PC-3 (cell line): ENCODE data around the gene ASIC3. TPM values are rescaled to one million over a fixed set of nuclear protein-coding genes. Genes with fewer than 3 reads are reported as not detected.

Source experiments
- ATAC-seq: fragments of 200-7000 bp; cut with Tn5 transposase; 2 replicates; pipeline ENCODE4 v1.9.1; 2020; ENCODE audit warnings: mild to moderate bottlenecking, moderate library complexity
- BruUV-seq: library from RNA; stranded (reverse); fragments of 400-500 nt; replicated peaks from 2 replicates; lab custom pipeline; 2021; lab: Mats Ljungman, UMichigan
- CTCF ChIA-PET: fragments of 300-600 bp; sonication (Branson Sonifier 250); formaldehyde crosslinking; loops from one replicate; lab custom pipeline; 2022; ENCODE audit warnings: antibody characterized with exemption; lab: Charles Lee
- POLR2A ChIA-PET: fragments of 300-600 bp; sonication (Branson Sonifier 250); formaldehyde crosslinking; loops from one replicate; lab custom pipeline; 2022; ENCODE audit warnings: antibody characterized with exemption; ENCODE audit not compliant: unreplicated experiment; lab: Charles Lee
- DNase-seq: peaks from one replicate; pipeline ENCODE4 v3.0.0-alpha.2; 2015
- H2AFZ ChIP-seq: fragments of 300-600 bp; sonication (generic); 2 replicates; pipeline ENCODE4 v1.6.0; 2016; ENCODE audit warnings: antibody characterized with exemption, low read length
- H3F3A ChIP-seq: fragments of 300-600 bp; sonication (generic); one replicate; pipeline ENCODE4 v1.6.0; 2017; ENCODE audit warnings: antibody characterized with exemption, low read length, control low read depth, mild to moderate bottlenecking; ENCODE audit not compliant: unreplicated experiment
- H3K27ac ChIP-seq: fragments of 300-600 bp; sonication (generic); 2 replicates; pipeline ENCODE4 v1.5.1; 2016; ENCODE audit warnings: mild to moderate bottlenecking, low read length
- H3K27me3 ChIP-seq: fragments of 300-600 bp; sonication (generic); 2 replicates; pipeline ENCODE4 v1.6.1; 2016; ENCODE audit warnings: low read length, mixed read lengths
- H3K36me3 ChIP-seq: fragments of 300-600 bp; sonication (generic); 2 replicates; pipeline ENCODE4 v1.6.1; 2016; ENCODE audit warnings: low read depth, mixed run types, low read length, mixed read lengths
- H3K4me1 ChIP-seq: fragments of 300-600 bp; sonication (generic); 2 replicates; pipeline ENCODE4 v1.5.1; 2016; ENCODE audit warnings: low read length; ENCODE audit not compliant: insufficient read depth
- H3K4me2 ChIP-seq: fragments of 300-600 bp; sonication (generic); 2 replicates; pipeline ENCODE4 v1.6.0; 2016; ENCODE audit warnings: low read length
- H3K4me3 ChIP-seq: fragments of 300-600 bp; sonication (generic); 2 replicates; pipeline ENCODE4 v1.5.1; 2016; ENCODE audit warnings: mild to moderate bottlenecking, low read length, mixed read lengths
- H3K79me2 ChIP-seq: fragments of 300-600 bp; sonication (generic); 2 replicates; pipeline ENCODE4 v1.6.1; 2017; ENCODE audit warnings: low read length, mixed read lengths
- H3K9ac ChIP-seq: fragments of 300-600 bp; sonication (generic); 2 replicates; pipeline ENCODE4 v1.6.0; 2016; ENCODE audit warnings: mild to moderate bottlenecking, low read length
- H3K9me2 ChIP-seq: fragments of 300-600 bp; sonication (generic); replicated peaks from 2 replicates; pipeline ENCODE4 v1.6.1; 2016; ENCODE audit warnings: mixed run types, low read length, mixed read lengths
- H3K9me3 ChIP-seq: fragments of 300-600 bp; sonication (generic); 2 replicates; pipeline ENCODE4 v1.6.1; 2016; ENCODE audit warnings: low read length, mixed read lengths
- H4K20me1 ChIP-seq: fragments of 300-600 bp; sonication (generic); 2 replicates; pipeline ENCODE4 v1.6.1; 2016; ENCODE audit warnings: low read length, mixed read lengths
- CTCF ChIP-seq: fragments of 300-600 bp; sonication (generic); conservative IDR thresholded peaks from 2 replicates; pipeline ENCODE4 v1.5.1; 2017; ENCODE audit warnings: antibody characterized with exemption, low read depth, mild to moderate bottlenecking, low read length
- EZH2 ChIP-seq: fragments of 300-600 bp; sonication (generic); IDR thresholded peaks from one replicate; pipeline ENCODE4 v1.6.1; 2017; ENCODE audit warnings: antibody characterized with exemption, mild to moderate bottlenecking, low read length; ENCODE audit not compliant: unreplicated experiment
- EZH2phosphoT487 ChIP-seq: fragments of 300-600 bp; sonication (generic); IDR thresholded peaks from 2 replicates; pipeline ENCODE4 v1.6.1; 2018; ENCODE audit warnings: mild to moderate bottlenecking, antibody characterized with exemption, low read length, borderline replicate concordance
- intact Hi-C: fragments of 100-400 bp; cut with micrococcal nuclease; formaldehyde crosslinking; loops from 2 replicates; pipeline ENCODE4 v1.9.0; 2023
- total RNA-seq: library from RNA; depleted of rRNA; stranded (reverse); fragments of >200 nt; gene quantifications from 2 replicates; pipeline ENCODE4 v1.2.3, GENCODE V29; 2014

ASIC3 gene
- total RNA-seq, 1 experiment from 2014 or later: 1.7 TPM

- Histone ChIP-seq H3K4me1 (peaks cover 42% of the 10 kb centered on the region), H3F3A (no peaks in the 10 kb centered on the region), H3K4me2 (peak overlapping the region; percentile 95), H3K36me3 (no peaks in the 10 kb centered on the region; the same call in 1 of the 2 replicates), H3K9me3 (no peaks in the 10 kb centered on the region), H3K9me2 (no peaks in the 10 kb centered on the region), H2AFZ (peak overlapping the region; percentile 69), H3K27me3 (no peaks in the 10 kb centered on the region), H3K4me3 (peak overlapping the region; percentile 91), H3K9ac (peak overlapping the region; percentile 98), H3K79me2 (peaks cover 41% of the 10 kb centered on the region), H3K27ac (peak overlapping the region; percentile 65), H4K20me1 (no peaks in the 10 kb centered on the region)
- BruUV-seq: no TSS peak
- ATAC-seq (peak; percentile 4), DNase-seq (no peak)
- ChIA-PET CTCF (no interaction called here), POLR2A (no interaction called here)
- TF ChIP-seq CTCF (no peak), EZH2phosphoT487 (no peak), EZH2 (no peak)
- intact Hi-C loops: no loop called here
Measured at GRCh38 chr7:151081170-151082101, 33.1 kb downstream of the ASIC3 start.

DNA sequence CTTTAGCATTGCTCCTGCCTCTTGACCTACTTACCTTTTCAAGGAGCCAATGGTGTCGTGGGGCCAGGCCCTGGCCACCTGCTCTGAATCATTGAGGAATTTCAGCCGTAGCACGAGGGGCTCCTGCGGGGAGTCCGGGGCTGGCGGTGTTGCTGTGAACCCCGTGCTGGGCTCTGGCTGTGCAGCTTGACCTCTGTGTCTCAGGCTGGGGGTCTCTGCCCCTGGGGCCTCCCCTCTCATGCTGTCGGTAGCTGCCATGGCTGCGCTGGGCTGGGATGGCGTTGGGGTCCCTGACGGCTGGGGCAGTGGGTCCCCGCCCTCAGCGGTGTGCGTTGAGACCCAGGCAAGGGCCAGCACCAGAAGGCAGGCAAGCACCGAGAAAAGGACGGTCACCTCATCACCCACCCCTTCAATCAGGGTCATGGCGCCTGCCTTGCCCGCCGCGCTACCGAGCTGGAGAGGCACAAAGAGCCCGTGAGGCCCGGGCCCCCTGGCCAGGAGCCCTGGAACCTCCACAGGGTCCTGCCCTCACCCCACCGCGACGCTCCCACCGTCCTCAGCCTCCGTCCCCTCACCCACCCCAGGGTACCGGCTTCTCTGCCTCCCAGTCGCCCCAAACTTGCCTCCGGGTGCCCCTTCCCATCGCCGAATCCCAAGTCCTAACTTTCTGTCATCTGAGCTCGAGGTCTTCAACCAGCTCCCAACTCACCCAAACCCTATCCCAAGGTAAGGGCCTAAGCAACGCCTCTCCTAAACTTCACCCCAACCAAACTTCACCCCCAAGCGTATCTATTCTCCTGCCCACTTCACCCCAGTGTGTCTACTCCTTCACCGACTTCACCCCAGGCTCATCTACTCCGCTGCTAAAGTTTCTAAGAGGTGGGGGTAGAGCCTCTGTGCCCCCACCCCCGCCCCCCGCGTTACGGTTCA is 34.1 kb downstream of the ASIC3 start:
- intact Hi-C loops: no loop called here
- H3K9ac ChIP-seq: peak overlapping the region; percentile 98
- H3K4me2 ChIP-seq: peak overlapping the region; percentile 95
- no peak for DNase-seq
- H2AFZ ChIP-seq: peak overlapping the region; percentile 97
- peak overlapping the region; percentile 65 for H3K27ac ChIP-seq
- TF ChIP-seq EZH2: no peak
- no peak for TF ChIP-seq CTCF
- TF ChIP-seq EZH2phosphoT487: no peak
- H3K9me2 ChIP-seq: no peaks in the 10 kb centered on the region
- H3K4me1 ChIP-seq: peaks cover 42% of the 10 kb centered on the region
- ChIA-PET POLR2A (no interaction called here), CTCF (no interaction called here)
- H3K79me2 ChIP-seq: peaks cover 48% of the 10 kb centered on the region
- peak overlapping the region; percentile 91 for H3K4me3 ChIP-seq
- no peaks in the 10 kb centered on the region for H3K9me3 ChIP-seq
- no peaks in the 10 kb centered on the region for H3F3A ChIP-seq
- no TSS peak for BruUV-seq
- no peaks in the 10 kb centered on the region for H4K20me1 ChIP-seq
- ATAC-seq: no peak
- no peaks in the 10 kb centered on the region for H3K27me3 ChIP-seq
- no peaks in the 10 kb centered on the region; the same call in 1 of the 2 replicates for H3K36me3 ChIP-seq
